Common myeloid progenitor, CD34-positive (primary cell): ENCODE results near the gene ING5.

ENCODE experiments used
- CTCF ChIA-PET: fragments of 350-600 bp; sonication (Branson Sonifier 250); formaldehyde crosslinking; loops from one replicate; lab custom pipeline; 2021; ENCODE audit warnings: antibody characterized with exemption; lab: Charles Lee
- POLR2A ChIA-PET: fragments of 350-600 bp; sonication (Branson Sonifier 250); formaldehyde crosslinking; loops from one replicate; lab custom pipeline; 2021; ENCODE audit warnings: antibody characterized with exemption; lab: Charles Lee
- DNase-seq, 3 donors: peaks; one replicate each; pipeline versions ENCODE4 v3.0.0 to v3.0.0-alpha.2; 2013
- H3K27ac ChIP-seq, 2 experiments: 1 replicate in 1 of 2; 2 replicates in 1 of 2; pipeline ENCODE4 v1.7.0; 2013; ENCODE audit warnings: inconsistent platforms in 2 of 2, low read length in 2 of 2, mild to moderate bottlenecking in 2 of 2, low read depth in 1 of 2, moderate library complexity in 1 of 2; ENCODE audit not compliant: severe bottlenecking in 2 of 2, insufficient read depth in 1 of 2, poor library complexity in 1 of 2
- H3K27me3 ChIP-seq, 5 experiments: replicated peaks in 2 of 5; 1 replicate in 3 of 5; 2 replicates in 2 of 5; pipeline versions ENCODE4 v1.6.1 to v1.7.0; 2013; ENCODE audit warnings: low read length in 4 of 5, mild to moderate bottlenecking in 2 of 5, moderate library complexity in 2 of 5, inconsistent platforms in 1 of 5; ENCODE audit not compliant: insufficient read depth in 5 of 5, control insufficient read depth in 4 of 5
- H3K36me3 ChIP-seq, 4 experiments: 1 replicate in 2 of 4; 2 replicates in 2 of 4; pipeline versions ENCODE4 v1.6.1 to v1.7.0; 2013; ENCODE audit warnings: low read length in 3 of 4, control low read depth in 1 of 4, mild to moderate bottlenecking in 1 of 4; ENCODE audit not compliant: control insufficient read depth in 4 of 4, insufficient read depth in 4 of 4
- H3K4me1 ChIP-seq, 4 experiments: 1 replicate in 3 of 4; 2 replicates in 1 of 4; pipeline versions ENCODE4 v1.6.1 to v1.7.1; 2013; ENCODE audit warnings: low read length in 3 of 4, mild to moderate bottlenecking in 3 of 4, control low read depth in 1 of 4, inconsistent platforms in 1 of 4, moderate library complexity in 1 of 4; ENCODE audit not compliant: control insufficient read depth in 4 of 4, insufficient read depth in 4 of 4; ENCODE audit errors: control extremely low read depth in 1 of 4
- H3K4me3 ChIP-seq, 7 experiments: 1 replicate in 4 of 7; 2 replicates in 3 of 7; pipeline versions ENCODE4 v1.5.1 to v1.7.0; 2013; ENCODE audit warnings: mild to moderate bottlenecking in 7 of 7, low read length in 6 of 7, moderate library complexity in 6 of 7, inconsistent platforms in 2 of 7, low read depth in 2 of 7, control low read depth in 1 of 7; ENCODE audit not compliant: insufficient read depth in 4 of 7, control insufficient read depth in 1 of 7; ENCODE audit errors: extremely low read depth in 1 of 7
- H3K9me3 ChIP-seq, 5 experiments: 1 replicate in 4 of 5; 2 replicates in 1 of 5; pipeline versions ENCODE4 v1.6.1 to v1.7.1; 2013; ENCODE audit warnings: low read length in 4 of 5, mild to moderate bottlenecking in 2 of 5, inconsistent platforms in 1 of 5, low read depth in 1 of 5, moderate library complexity in 1 of 5; ENCODE audit not compliant: control insufficient read depth in 4 of 5, insufficient read depth in 2 of 5; ENCODE audit errors: control extremely low read depth in 1 of 5
- WGBS: methylation state at CpG from one replicate; pipeline ENCODE4 v1.1.5; 2013; ENCODE audit not compliant: insufficient coverage; 5-methylcytosine and 5-hydroxymethylcytosine counted together

ING5 gene

GRCh38 chr2:241762321-241762932 is 60.6 kb downstream of the ING5 start:
- H3K27ac ChIP-seq = no peak overlapping the region
- H3K36me3 ChIP-seq = peaks cover 3 to 26% (median 10%) of the 10 kb centered on the region in 4 experiments
- DNase-seq = no peak
- H3K4me1 ChIP-seq = peaks cover 0 to 11% (median 0%) of the 10 kb centered on the region in 4 experiments
- H3K27me3 ChIP-seq = no peaks in the 10 kb centered on the region
- CTCF ChIA-PET = interaction anchor here (1.1 kb wide), 1 partner anchor 22 kb away, joined by 4 read pairs; no protein-coding TSS in a partner anchor
- H3K4me3 ChIP-seq = no peak overlapping the region
- 91% methylated on average over 14 of the region's 18 CpGs for WGBS
- POLR2A ChIA-PET = no interaction called here
- peaks cover 0 to 3% (median 0%) of the 10 kb centered on the region in 5 experiments for H3K9me3 ChIP-seq

- POLR2A ChIA-PET = no interaction called here
- no peak overlapping the region for H3K4me3 ChIP-seq
- peaks cover 0 to 3% (median 0%) of the 10 kb centered on the region in 5 experiments for H3K9me3 ChIP-seq
- DNase-seq = peak in 1 of 3 donors; percentile 24
- WGBS = 99% methylated on average over 10 of the region's 13 CpGs
- no peak overlapping the region for H3K27ac ChIP-seq
- H3K27me3 ChIP-seq = no peaks in the 10 kb centered on the region
- peaks cover 3 to 27% (median 12%) of the 10 kb centered on the region in 4 experiments for H3K36me3 ChIP-seq
- CTCF ChIA-PET = interaction anchor here (1.1 to 1.4 kb wide), 2 partner anchors 23 to 82 kb away, joined by 3 to 4 read pairs; no protein-coding TSS in a partner anchor
- H3K4me1 ChIP-seq = peaks cover 0 to 11% (median 0%) of the 10 kb centered on the region in 4 experiments
Measured at GRCh38 chr2:241762933-241763369, 61.1 kb downstream of the ING5 start.

- 92% methylated on average over 17 of the region's 20 CpGs for WGBS
- peaks cover 0 to 11% (median 0%) of the 10 kb centered on the region in 4 experiments for H3K4me1 ChIP-seq
- H3K9me3 ChIP-seq = peaks cover 0 to 3% (median 0%) of the 10 kb centered on the region in 5 experiments
- H3K36me3 ChIP-seq = peaks cover 3 to 26% (median 15%) of the 10 kb centered on the region in 4 experiments
- no peak overlapping the region for H3K4me3 ChIP-seq
- DNase-seq = no peak
- no peaks in the 10 kb centered on the region for H3K27me3 ChIP-seq
- ChIA-PET POLR2A (no interaction called here), CTCF (interaction anchor here (0.7 to 1.7 kb wide), 4 partner anchors 23 to 115 kb away, joined by 3 to 7 read pairs (median 4); no protein-coding TSS in a partner anchor)
- H3K27ac ChIP-seq = no peak overlapping the region
Measured at GRCh38 chr2:241763551-241764274, 61.9 kb downstream of the ING5 start.

GRCh38 chr2:241764275-241765241 is 62.7 kb downstream of the ING5 start:
- H3K4me1 ChIP-seq = peaks cover 0 to 11% (median 0%) of the 10 kb centered on the region in 4 experiments
- H3K27ac ChIP-seq = no peak overlapping the region
- WGBS = 97% methylated on average over 24 of the region's 27 CpGs
- H3K27me3 ChIP-seq = no peaks in the 10 kb centered on the region
- peaks cover 3 to 19% (median 11%) of the 10 kb centered on the region in 4 experiments for H3K36me3 ChIP-seq
- no peak for DNase-seq
- ChIA-PET POLR2A (no interaction called here), CTCF (interaction anchor here (0.7 to 1.7 kb wide), 3 partner anchors 71 to 114 kb away, joined by 3 to 7 read pairs (median 3); no protein-coding TSS in a partner anchor)
- H3K4me3 ChIP-seq = no peak overlapping the region
- peaks cover 0 to 3% (median 0%) of the 10 kb centered on the region in 5 experiments for H3K9me3 ChIP-seq

- Histone ChIP-seq H3K9me3 (no peaks in the 10 kb centered on the region), H3K4me1 (peaks cover 0 to 26% (median 2%) of the 10 kb centered on the region in 4 experiments), H3K27me3 (no peaks in the 10 kb centered on the region), H3K4me3 (no peak overlapping the region), H3K36me3 (peaks cover 0 to 9% (median 3%) of the 10 kb centered on the region in 4 experiments), H3K27ac (no peak overlapping the region)
- 97% methylated on average over 30 of the region's 37 CpGs for WGBS
- ChIA-PET CTCF (no interaction called here), POLR2A (no interaction called here)
- DNase-seq = no peak
Measured at GRCh38 chr2:241767464-241768250, 65.8 kb downstream of the ING5 start.

- H3K27ac ChIP-seq = no peak overlapping the region
- WGBS = 94% methylated on average over 24 of the region's 29 CpGs
- ChIA-PET CTCF (no interaction called here), POLR2A (no interaction called here)
- H3K4me3 ChIP-seq = no peak overlapping the region
- H3K9me3 ChIP-seq = no peaks in the 10 kb centered on the region
- DNase-seq = no peak
- peaks cover 0 to 9% (median 3%) of the 10 kb centered on the region in 4 experiments for H3K36me3 ChIP-seq
- H3K4me1 ChIP-seq = peaks cover 0 to 25% (median 2%) of the 10 kb centered on the region in 4 experiments
- H3K27me3 ChIP-seq = no peaks in the 10 kb centered on the region
Measured at GRCh38 chr2:241768251-241768711, 66.4 kb downstream of the ING5 start.
